Loucy (cell line): ENCODE data around the gene TMEM42.
"Not testable (repeated sequence)": the region's sequence is repeated elsewhere in the genome, so short reads cannot be mapped to it uniquely, and the experiment has no call there.

Experiments
- CTCF ChIP-seq: fragments of 200-600 bp; sonication (generic); conservative IDR thresholded peaks from 2 replicates; pipeline ENCODE4 v1.5.1; 2014; ENCODE audit warnings: mild to moderate bottlenecking, antibody characterized with exemption, low read length
- EZH2phosphoT487 ChIP-seq: fragments of 200-600 bp; IDR thresholded peaks from 2 replicates; pipeline ENCODE4 v1.6.1; 2018; ENCODE audit warnings: antibody characterized with exemption, mild to moderate bottlenecking, moderate library complexity, borderline replicate concordance

- not testable (repeated sequence) for TF ChIP-seq CTCF, EZH2phosphoT487
These were observed 5.0 kb upstream of the TMEM42 start for GRCh38 chr3:44856663-44857062.
